ENCODE measurements around the gene HIF3A. TPM values are rescaled to one million over a fixed set of nuclear protein-coding genes. Genes with fewer than 3 reads are reported as not detected.

HIF3A gene
- total RNA-seq, 1 experiment from 2014 or later = 0.98 TPM

- H2AFZ ChIP-seq (ENCODE audit: low read depth, low read length, poor library complexity, severe bottlenecking) = peak overlapping the region; percentile 65
- ChIA-PET CTCF (interaction anchor here (0.7 to 1.0 kb wide), 2 partner anchors 18 to 49 kb away, joined by 3 to 7 read pairs; partner anchors contain the start of gene PPP5C), RAD21 (ENCODE audit: low non-redundant PET in 1 of 2, low total read pairs in 2 of 2, uncharacterized antibody in 2 of 2, unreplicated experiment in 2 of 2) (no interaction called here), POLR2A (interaction anchor here (1.4 kb wide), 1 partner anchor 15 kb away, joined by 7 read pairs; no protein-coding TSS in a partner anchor)
- H3K9me3 ChIP-seq (ENCODE audit: control insufficient read depth in 1 of 2, insufficient read depth in 1 of 2, low read depth in 1 of 2, low read length in 2 of 2) = no peaks in the 10 kb centered on the region
- H3K9me2 ChIP-seq (ENCODE audit: insufficient read depth) = no peaks in the 10 kb centered on the region
- peak overlapping the region; percentile 89 for H3K4me2 ChIP-seq (ENCODE audit: low read length)
- TF ChIP-seq SIN3A (IDR thresholded peaks at IDR 0.05; ENCODE audit: low read depth) = no peak
- intact Hi-C loops (cut with micrococcal nuclease) = no loop called here
- H3K27ac ChIP-seq (ENCODE audit: low read depth, low read length) = peak overlapping the region; percentile 8; the same call in 1 of the 2 replicates
- peak overlapping the region; percentile 44; the same call in 1 of the 2 replicates for H3K9ac ChIP-seq (ENCODE audit: low read length)
- H3K4me3 ChIP-seq (replicated peaks in 1 of 2; ENCODE audit: low read depth in 1 of 2, low read length in 2 of 2) = peak overlapping the region in 1 of 2 experiments; percentile 53; a peak in 3 of 4 replicates
- H3K4me1 ChIP-seq (ENCODE audit: control insufficient read depth in 1 of 2, insufficient read depth in 2 of 2, low read length in 2 of 2) = peaks cover 27 to 31% of the 10 kb centered on the region in 2 experiments
- H3K27me3 ChIP-seq (ENCODE audit: insufficient read depth, low read length) = 0 out of 2 replicates have a peak, but pooled peaks cover 4% of the 10 kb centered on the region
- peaks cover 3% of the 10 kb centered on the region; the same call in 1 of the 2 replicates for H3K79me2 ChIP-seq (ENCODE audit: insufficient read depth, low read length)
- no peaks in the 10 kb centered on the region for H3K36me3 ChIP-seq (ENCODE audit: control insufficient read depth in 1 of 2, insufficient read depth in 2 of 2, low read length in 2 of 2)
- DNase-seq (ENCODE audit: low read depth, low spot score) (no peak), ATAC-seq (0 out of 2 replicates have a peak, but pooled peaks have one; percentile 4)
- BruUV-seq (replicated peaks) = no TSS peak
- no peaks in the 10 kb centered on the region for H4K20me1 ChIP-seq (ENCODE audit: insufficient read depth)
Measured at GRCh38 chr19:46298479-46299003, 1.7 kb downstream of the HIF3A start.

DNA sequence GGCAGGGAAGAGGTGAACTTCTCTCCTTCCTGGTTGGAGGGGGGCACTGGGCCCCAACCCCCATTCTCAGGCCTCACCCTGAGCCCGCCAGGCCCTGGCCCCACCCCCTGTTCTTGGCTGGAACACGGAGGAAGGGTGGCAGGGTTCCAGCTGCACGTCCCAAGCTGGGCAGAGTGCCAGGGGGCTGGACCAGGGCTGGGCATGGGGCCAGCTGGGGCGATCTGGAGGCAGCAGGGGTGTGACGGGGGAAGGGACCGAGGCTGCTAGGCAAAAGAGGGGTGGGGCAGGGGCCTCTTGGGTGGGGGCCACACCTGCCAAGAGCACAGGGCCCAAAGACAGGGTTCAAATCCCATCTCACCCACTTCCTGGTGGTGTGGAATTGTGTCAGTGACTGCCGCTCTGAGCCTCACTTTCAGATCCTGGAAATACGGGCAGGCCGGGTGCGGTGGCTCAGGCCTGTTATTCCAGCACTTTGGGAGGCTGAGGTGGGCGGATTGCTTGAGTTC is 2.2 kb downstream of the HIF3A start:
- TF ChIP-seq FOSL1 (IDR thresholded peaks at IDR 0.05; ENCODE audit: low read depth) = no peak
- no peak for TF ChIP-seq ELF1 (IDR thresholded peaks at IDR 0.05; ENCODE audit: borderline replicate concordance, low read depth)
- no peak for TF ChIP-seq JUND (IDR thresholded peaks at IDR 0.05)
- no peak for TF ChIP-seq RAD21 (IDR thresholded peaks at IDR 0.05; ENCODE audit: low read depth)
- TF ChIP-seq, protein P1, sequence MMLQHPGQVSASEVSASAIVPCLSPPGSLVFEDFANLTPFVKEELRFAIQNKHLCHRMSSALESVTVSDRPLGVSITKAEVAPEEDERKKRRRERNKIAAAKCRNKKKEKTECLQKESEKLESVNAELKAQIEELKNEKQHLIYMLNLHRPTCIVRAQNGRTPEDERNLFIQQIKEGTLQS (IDR thresholded peaks at IDR 0.05) = no peak
- TF ChIP-seq POLR2AphosphoS5 (IDR thresholded peaks at IDR 0.05; ENCODE audit: low read depth, low read length) = peak; percentile 73
- TF ChIP-seq ZNF274 (IDR thresholded peaks at IDR 0.05; ENCODE audit: low read depth, low read length) = no peak
- no peak for TF ChIP-seq SIN3A (IDR thresholded peaks at IDR 0.05; ENCODE audit: low read depth)
- no peak for TF ChIP-seq CEBPB (IDR thresholded peaks at IDR 0.05; ENCODE audit: low read depth)
- TF ChIP-seq, protein P2, sequence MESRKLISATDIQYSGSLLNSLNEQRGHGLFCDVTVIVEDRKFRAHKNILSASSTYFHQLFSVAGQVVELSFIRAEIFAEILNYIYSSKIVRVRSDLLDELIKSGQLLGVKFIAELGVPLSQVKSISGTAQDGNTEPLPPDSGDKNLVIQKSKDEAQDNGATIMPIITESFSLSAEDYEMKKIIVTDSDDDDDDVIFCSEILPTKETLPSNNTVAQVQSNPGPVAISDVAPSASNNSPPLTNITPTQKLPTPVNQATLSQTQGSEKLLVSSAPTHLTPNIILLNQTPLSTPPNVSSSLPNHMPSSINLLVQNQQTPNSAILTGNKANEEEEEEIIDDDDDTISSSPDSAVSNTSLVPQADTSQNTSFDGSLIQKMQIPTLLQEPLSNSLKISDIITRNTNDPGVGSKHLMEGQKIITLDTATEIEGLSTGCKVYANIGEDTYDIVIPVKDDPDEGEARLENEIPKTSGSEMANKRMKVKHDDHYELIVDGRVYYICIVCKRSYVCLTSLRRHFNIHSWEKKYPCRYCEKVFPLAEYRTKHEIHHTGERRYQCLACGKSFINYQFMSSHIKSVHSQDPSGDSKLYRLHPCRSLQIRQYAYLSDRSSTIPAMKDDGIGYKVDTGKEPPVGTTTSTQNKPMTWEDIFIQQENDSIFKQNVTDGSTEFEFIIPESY (IDR thresholded peaks at IDR 0.05; ENCODE audit: extremely low read depth, insufficient replicate concordance, low read length) = no peak
- no peak for TF ChIP-seq SRF (IDR thresholded peaks at IDR 0.05; ENCODE audit: low read depth)
- no peak for TF ChIP-seq EZH2 (IDR thresholded peaks at IDR 0.05)
- peak; percentile 72 for TF ChIP-seq SP1 (IDR thresholded peaks at IDR 0.05; ENCODE audit: low read depth)
- no peak for TF ChIP-seq CTCF (IDR thresholded peaks at IDR 0.05 in 2 of 3, conservative IDR thresholded peaks at IDR 0.05 in 1 of 3; ENCODE audit: borderline replicate concordance in 1 of 3, insufficient read depth in 1 of 3, low read depth in 2 of 3, low read length in 2 of 3)
- TF ChIP-seq ZFX (IDR thresholded peaks at IDR 0.05) = no peak
- Histone ChIP-seq H3K9ac (ENCODE audit: low read length) (peak overlapping the region; percentile 44; the same call in 1 of the 2 replicates), H2AFZ (ENCODE audit: low read depth, low read length, poor library complexity, severe bottlenecking) (peak overlapping the region; percentile 65), H3K27me3 (ENCODE audit: insufficient read depth, low read length) (0 out of 2 replicates have a peak, but pooled peaks cover 4% of the 10 kb centered on the region), H3K79me2 (ENCODE audit: insufficient read depth, low read length) (peaks cover 3% of the 10 kb centered on the region; the same call in 1 of the 2 replicates), H3K9me2 (ENCODE audit: insufficient read depth) (no peaks in the 10 kb centered on the region), H3K4me2 (ENCODE audit: low read length) (peak overlapping the region; percentile 89), H3K4me3 (replicated peaks in 1 of 2; ENCODE audit: low read depth in 1 of 2, low read length in 2 of 2) (peak overlapping the region in 1 of 2 experiments; percentile 53; a peak in 3 of 4 replicates), H3K36me3 (ENCODE audit: control insufficient read depth in 1 of 2, insufficient read depth in 2 of 2, low read length in 2 of 2) (no peaks in the 10 kb centered on the region), H3K27ac (ENCODE audit: low read depth, low read length) (peak overlapping the region; percentile 19; the same call in 1 of the 2 replicates), H4K20me1 (ENCODE audit: insufficient read depth) (no peaks in the 10 kb centered on the region), H3K9me3 (ENCODE audit: control insufficient read depth in 1 of 2, insufficient read depth in 1 of 2, low read depth in 1 of 2, low read length in 2 of 2) (no peaks in the 10 kb centered on the region), H3K4me1 (ENCODE audit: control insufficient read depth in 1 of 2, insufficient read depth in 2 of 2, low read length in 2 of 2) (peaks cover 29 to 35% of the 10 kb centered on the region in 2 experiments)
- intact Hi-C loops (cut with micrococcal nuclease) = no loop called here
- no TSS peak for BruUV-seq (replicated peaks)
- POLR2A ChIA-PET = no interaction called here
- ATAC-seq = peak; percentile 63
- CTCF ChIA-PET = interaction anchor here (0.7 to 1.0 kb wide), 2 partner anchors 19 to 128 kb away, joined by 3 to 7 read pairs; no protein-coding TSS in a partner anchor
- DNase-seq (ENCODE audit: low read depth, low spot score) = peak; percentile 45
- RAD21 ChIA-PET (ENCODE audit: low non-redundant PET in 1 of 2, low total read pairs in 2 of 2, uncharacterized antibody in 2 of 2, unreplicated experiment in 2 of 2) = no interaction called here

Measured in HCT116 (cell line).